GM18520 (cell line): Measurements from ENCODE around the gene FOSL1.
"Not testable (repeated sequence)": the region's sequence is repeated elsewhere in the genome, so short reads cannot be mapped to it uniquely, and the experiment has no call there.

ENCODE experiments used
- ATAC-seq: cut with Tn5 transposase; IDR thresholded peaks from one replicate; pipeline ENCODE4 v1.9.1; 2021; ENCODE audit not compliant: unreplicated experiment

The FOSL1 gene

GRCh38 chr11:65854161-65854592 lies 46.0 kb downstream of the FOSL1 start:
- ATAC-seq = no peak

GRCh38 chr11:65853246-65853979 lies 46.8 kb downstream of the FOSL1 start:
- no peak for ATAC-seq

DNA sequence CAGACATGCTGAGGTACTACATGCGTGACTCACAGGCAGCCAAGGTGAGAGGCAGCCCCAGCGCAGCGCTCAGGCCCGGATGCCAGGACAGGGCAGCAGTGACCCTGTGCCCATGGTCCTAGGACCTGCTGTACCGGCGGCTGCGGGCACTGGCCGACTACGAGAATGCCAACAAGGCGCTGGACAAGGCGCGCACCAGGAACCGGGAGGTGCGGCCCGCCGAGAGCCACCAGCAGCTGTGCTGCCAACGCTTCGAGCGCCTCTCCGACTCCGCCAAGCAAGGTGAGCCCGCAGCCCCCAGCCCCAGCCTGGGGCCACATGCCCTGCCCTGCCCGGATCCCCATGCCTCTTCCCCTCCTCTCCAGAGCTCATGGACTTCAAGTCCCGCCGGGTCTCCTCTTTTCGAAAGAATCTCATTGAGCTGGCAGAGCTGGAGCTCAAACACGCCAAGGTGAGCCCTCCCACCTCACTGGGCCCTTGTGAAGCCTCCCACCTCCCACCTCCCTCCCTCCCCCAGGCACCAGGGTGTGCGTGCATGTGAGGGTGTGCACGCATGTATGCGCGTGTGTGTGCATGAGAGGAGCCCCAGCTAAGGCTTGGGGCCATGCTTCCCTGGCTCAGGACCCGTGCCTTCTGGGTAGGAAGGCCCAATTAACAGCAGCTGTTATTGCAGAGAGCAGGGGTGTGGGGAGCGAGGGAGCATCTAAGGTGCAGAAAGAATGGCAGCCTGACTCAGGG lies 47.5 kb downstream of the FOSL1 start:
- ATAC-seq = no peak

GRCh38 chr11:65851811-65852507 lies 48.2 kb downstream of the FOSL1 start:
- no peak for ATAC-seq

GRCh38 chr11:65851083-65851579 lies 49.1 kb downstream of the FOSL1 start:
- no peak for ATAC-seq

DNA sequence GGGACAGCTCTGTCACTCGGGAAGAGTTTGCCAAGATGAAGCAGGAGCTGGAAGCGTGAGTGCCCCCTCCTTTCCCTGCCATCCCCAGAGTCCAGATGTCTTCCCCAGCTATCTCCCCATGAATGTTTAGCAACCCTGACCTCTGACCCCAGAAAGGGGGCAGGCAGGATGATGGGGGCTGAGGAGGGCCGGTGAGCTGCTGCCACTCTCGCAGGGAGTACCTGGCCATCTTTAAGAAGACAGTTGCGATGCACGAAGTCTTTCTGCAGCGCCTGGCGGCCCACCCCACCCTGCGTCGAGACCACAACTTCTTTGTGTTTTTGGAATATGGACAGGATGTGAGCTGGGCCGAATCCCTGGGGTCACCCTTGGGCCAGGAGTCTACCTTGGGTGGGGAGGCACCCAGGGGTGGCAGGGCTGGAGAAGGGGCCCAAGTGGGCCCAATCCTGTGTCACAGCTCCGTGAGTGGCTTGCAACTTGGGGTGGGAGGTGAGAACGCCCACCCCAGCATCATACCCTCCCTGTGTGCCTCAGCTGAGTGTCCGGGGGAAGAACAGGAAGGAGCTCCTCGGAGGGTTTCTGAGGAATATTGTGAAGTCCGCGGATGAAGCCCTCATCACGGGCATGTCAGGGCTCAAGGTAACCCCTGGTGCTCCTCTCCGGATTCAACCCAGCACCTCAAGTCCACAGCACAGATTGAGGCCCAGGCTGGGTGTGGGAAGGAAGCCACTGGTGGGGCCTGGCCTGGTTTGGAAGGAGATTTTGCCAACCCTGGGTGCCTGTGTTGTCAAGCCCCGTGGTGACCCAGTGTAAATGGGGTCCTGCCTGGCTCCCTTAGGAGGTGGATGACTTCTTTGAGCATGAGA lies 49.7 kb downstream of the FOSL1 start:
- ATAC-seq = no peak

- no peak for ATAC-seq
Measured at GRCh38 chr11:65849771-65850216, 50.4 kb downstream of the FOSL1 start.

DNA sequence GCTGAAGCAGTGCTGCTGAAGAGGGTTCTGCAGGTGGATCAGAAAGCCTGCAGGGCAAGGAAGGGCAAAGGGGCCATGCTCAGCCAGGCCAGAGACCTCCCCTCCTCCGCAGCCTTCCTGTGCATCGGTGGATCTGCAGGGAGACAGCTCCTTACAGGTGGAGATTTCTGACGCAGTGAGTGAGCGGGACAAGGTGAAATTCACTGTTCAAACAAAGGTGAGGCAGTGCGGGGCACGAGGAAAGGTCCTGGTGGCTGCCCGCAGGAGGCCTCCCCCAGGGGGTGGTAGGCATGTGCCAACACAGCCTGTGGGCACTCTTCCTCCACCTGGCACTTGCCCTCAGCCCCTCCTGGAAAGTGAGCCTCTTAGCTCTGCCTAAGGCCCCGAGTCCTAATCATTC lies 50.8 kb downstream of the FOSL1 start:
- ATAC-seq = no peak

GRCh38 chr11:65848693-65849092 lies 51.5 kb downstream of the FOSL1 start:
- not testable (repeated sequence) for ATAC-seq

GRCh38 chr11:65847746-65848145 lies 52.4 kb downstream of the FOSL1 start:
- ATAC-seq = no peak

- no peak for ATAC-seq
Measured at GRCh38 chr11:65844231-65844872, 55.8 kb downstream of the FOSL1 start.

GRCh38 chr11:65843811-65844210 lies 56.4 kb downstream of the FOSL1 start:
- ATAC-seq = no peak

GRCh38 chr11:65842144-65842543 lies 58.0 kb downstream of the FOSL1 start:
- no peak for ATAC-seq
